ENCODE results near the gene CREM.

DNA sequence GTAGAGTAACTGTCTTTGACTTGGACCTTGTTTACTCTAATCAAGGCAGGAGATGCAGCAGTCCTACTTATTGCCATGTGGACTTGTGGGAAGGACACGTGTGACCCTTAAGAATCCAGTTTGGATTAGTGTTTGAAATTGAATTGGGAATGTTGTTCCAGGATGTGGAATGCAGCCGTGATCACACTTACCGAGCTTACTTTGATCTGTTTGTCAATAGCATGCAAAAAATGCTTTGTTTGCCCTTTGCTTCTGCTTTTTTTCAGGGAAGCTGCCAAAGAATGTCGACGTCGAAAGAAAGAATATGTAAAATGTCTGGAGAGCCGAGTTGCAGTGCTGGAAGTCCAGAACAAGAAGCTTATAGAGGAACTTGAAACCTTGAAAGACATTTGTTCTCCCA, 84.7 kb downstream of the CREM start:
- TF ChIP-seq YY1 (IDR thresholded peaks at IDR 0.05; ENCODE audit: low read depth): no peak
- TF ChIP-seq CEBPB (IDR thresholded peaks at IDR 0.05): no peak
- no peak for TF ChIP-seq EP300 (IDR thresholded peaks at IDR 0.05; ENCODE audit: borderline replicate concordance)
- TF ChIP-seq NFIC (IDR thresholded peaks at IDR 0.05): no peak
- TF ChIP-seq, protein P1, sequence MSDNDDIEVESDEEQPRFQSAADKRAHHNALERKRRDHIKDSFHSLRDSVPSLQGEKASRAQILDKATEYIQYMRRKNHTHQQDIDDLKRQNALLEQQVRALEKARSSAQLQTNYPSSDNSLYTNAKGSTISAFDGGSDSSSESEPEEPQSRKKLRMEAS (IDR thresholded peaks at IDR 0.05): no peak
- TF ChIP-seq TAF1 (IDR thresholded peaks at IDR 0.05; ENCODE audit: low read depth): no peak
- no peak for TF ChIP-seq EGR1 (IDR thresholded peaks at IDR 0.05)
- TF ChIP-seq TCF12 (IDR thresholded peaks at IDR 0.05; ENCODE audit: low read depth): no peak
- no peak for TF ChIP-seq ZBTB7A (IDR thresholded peaks at IDR 0.05; ENCODE audit: low read depth)
- TF ChIP-seq, protein P2, sequence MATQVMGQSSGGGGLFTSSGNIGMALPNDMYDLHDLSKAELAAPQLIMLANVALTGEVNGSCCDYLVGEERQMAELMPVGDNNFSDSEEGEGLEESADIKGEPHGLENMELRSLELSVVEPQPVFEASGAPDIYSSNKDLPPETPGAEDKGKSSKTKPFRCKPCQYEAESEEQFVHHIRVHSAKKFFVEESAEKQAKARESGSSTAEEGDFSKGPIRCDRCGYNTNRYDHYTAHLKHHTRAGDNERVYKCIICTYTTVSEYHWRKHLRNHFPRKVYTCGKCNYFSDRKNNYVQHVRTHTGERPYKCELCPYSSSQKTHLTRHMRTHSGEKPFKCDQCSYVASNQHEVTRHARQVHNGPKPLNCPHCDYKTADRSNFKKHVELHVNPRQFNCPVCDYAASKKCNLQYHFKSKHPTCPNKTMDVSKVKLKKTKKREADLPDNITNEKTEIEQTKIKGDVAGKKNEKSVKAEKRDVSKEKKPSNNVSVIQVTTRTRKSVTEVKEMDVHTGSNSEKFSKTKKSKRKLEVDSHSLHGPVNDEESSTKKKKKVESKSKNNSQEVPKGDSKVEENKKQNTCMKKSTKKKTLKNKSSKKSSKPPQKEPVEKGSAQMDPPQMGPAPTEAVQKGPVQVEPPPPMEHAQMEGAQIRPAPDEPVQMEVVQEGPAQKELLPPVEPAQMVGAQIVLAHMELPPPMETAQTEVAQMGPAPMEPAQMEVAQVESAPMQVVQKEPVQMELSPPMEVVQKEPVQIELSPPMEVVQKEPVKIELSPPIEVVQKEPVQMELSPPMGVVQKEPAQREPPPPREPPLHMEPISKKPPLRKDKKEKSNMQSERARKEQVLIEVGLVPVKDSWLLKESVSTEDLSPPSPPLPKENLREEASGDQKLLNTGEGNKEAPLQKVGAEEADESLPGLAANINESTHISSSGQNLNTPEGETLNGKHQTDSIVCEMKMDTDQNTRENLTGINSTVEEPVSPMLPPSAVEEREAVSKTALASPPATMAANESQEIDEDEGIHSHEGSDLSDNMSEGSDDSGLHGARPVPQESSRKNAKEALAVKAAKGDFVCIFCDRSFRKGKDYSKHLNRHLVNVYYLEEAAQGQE (IDR thresholded peaks at IDR 0.05; ENCODE audit: low read depth): no peak
- TF ChIP-seq CREB1 (IDR thresholded peaks at IDR 0.05; ENCODE audit: low read depth): no peak
- no peak for TF ChIP-seq USF1 (IDR thresholded peaks at IDR 0.05)
- TF ChIP-seq TEAD4 (IDR thresholded peaks at IDR 0.05): no peak
